GM19238 (cell line): ENCODE measurements around the gene TEX28.
"Not testable (repeated sequence)": the region's sequence is repeated elsewhere in the genome, so short reads cannot be mapped to it uniquely, and the experiment has no call there.

ENCODE experiments used
- DNase-seq: peaks from one replicate; pipeline ENCODE4 v3.0.0; 2011; ENCODE audit warnings: low spot score; ENCODE audit not compliant: insufficient read length

TEX28 gene

DNA sequence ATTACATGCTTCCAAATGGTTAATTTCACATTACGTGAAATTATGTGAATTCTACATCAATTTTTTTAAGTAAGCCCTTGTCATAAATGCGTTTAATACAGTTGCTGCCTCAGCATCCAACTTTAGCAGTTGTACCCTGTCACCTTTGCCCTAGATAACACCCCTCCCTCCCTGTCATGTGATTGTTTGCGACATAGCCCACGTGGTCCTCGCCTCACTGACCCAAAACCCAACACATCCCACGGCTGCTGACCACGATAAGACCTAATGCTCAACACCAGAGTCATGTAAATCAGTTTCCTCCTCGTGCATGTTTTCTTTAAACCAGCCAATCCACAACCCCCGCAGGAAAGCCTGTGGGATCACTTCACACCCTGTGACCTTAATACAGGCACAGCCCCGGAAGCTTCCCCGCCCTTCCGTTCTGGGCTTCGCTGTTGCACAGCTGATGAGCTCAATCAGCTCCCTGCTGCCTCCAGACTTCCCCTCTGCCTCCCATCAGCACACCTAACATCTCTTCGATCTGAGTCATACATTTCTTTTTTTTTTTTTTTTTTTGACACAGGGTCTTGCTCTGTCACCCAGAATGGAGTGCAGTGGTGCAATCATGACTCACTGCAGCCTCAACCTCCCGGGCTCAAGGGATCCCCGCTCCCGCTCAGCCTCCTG lies 47.4 kb downstream of the TEX28 start:
- DNase-seq, result not testable (repeated sequence)

GRCh38 chrX:154239982-154240503 lies 54.9 kb downstream of the TEX28 start:
- DNase-seq, result not testable (repeated sequence)

DNA sequence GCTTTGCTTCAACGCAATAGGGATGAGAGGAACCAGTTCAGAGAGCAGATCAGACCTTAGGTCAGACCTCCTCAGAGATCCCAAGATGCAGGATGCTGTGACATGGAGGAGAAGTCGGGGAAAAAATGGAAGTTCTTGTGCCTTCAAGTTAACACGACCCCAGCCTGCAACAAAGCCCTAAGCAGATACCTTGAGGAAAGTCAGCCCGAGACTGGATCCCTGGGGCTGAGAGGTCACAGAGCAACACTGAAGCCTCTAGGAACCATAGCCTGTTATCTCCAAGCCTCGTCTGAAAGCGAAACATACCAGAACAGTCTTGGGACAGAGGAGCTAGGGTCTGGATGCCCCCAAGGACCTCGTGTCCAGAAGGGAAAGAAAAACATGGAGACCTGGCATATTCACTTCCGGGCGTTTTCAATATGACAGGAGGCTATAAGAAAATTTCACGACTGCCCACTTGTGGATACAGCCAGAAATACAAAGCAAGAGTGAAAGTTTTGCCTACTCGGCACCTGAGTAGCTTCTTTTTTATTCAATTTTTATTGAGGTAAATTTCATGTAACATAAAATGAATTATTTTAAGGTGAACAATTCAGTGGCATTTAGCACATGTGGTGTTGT lies 55.9 kb downstream of the TEX28 start:
- not testable (repeated sequence) for DNase-seq

GRCh38 chrX:154233620-154234019 lies 61.3 kb downstream of the TEX28 start:
- DNase-seq, result not testable (repeated sequence)

DNA sequence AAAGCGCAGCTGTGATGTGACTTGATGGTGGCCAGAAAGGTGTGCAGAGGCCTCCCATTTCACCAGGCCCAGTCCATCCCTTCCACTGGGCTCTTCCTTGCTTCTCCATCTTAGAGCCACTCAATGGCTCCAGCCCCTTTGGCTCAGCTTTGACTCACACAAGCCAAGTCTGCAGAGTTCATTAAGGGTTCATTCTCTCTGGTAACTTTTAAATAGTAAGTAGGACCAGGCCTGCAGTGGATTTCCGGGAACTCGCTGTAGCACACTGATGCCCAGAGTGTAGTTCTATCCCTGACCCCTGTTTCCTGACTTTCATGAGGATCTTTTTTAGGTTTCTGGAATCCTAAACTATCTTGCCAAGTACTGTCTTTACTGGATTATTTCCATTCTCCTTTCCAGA lies 63.5 kb downstream of the TEX28 start:
- not testable (repeated sequence) for DNase-seq

- DNase-seq, result not testable (repeated sequence)
Observed at GRCh38 chrX:154226706-154227105, 68.2 kb downstream of the TEX28 start.

GRCh38 chrX:154225292-154225691 lies 69.6 kb downstream of the TEX28 start:
- not testable (repeated sequence) for DNase-seq
